CD14-positive monocyte (primary cell): ENCODE results near the gene ARHGDIB. TPM values are rescaled to one million over a fixed set of nuclear protein-coding genes. Genes with fewer than 3 reads are reported as not detected.

Experiments used
- DNase-seq, 3 donors: peaks; one replicate each; pipeline ENCODE4 v3.0.0-alpha.2; 2011 to 2022
- H2AFZ ChIP-seq: 2 replicates; pipeline ENCODE4 v1.6.0; 2012; ENCODE audit warnings: mild to moderate bottlenecking, low read depth, low read length, inconsistent platforms; ENCODE audit not compliant: insufficient read depth, poor library complexity, severe bottlenecking
- H3K27ac ChIP-seq, 2 donors: 1 replicate in 1 of 2; 2 replicates in 1 of 2; pipeline ENCODE4 v1.5.1; 2012 to 2013; ENCODE audit warnings: low read length in 2 of 2, control low read depth in 1 of 2, inconsistent platforms in 1 of 2, low read depth in 1 of 2, mild to moderate bottlenecking in 1 of 2
- H3K27me3 ChIP-seq, 2 donors: one replicate each; pipeline versions ENCODE4 v1.6.0 to v1.6.1; 2011 to 2013; ENCODE audit warnings: low read length in 2 of 2; ENCODE audit not compliant: control insufficient read depth in 2 of 2, insufficient read depth in 2 of 2
- H3K36me3 ChIP-seq, 2 donors: replicated peaks in 1 of 2; 1 replicate in 1 of 2; 2 replicates in 1 of 2; pipeline versions ENCODE4 v1.5.1 to v1.6.1; 2012 to 2013; ENCODE audit warnings: low read length in 2 of 2, control low read depth in 1 of 2, inconsistent platforms in 1 of 2, mild to moderate bottlenecking in 1 of 2; ENCODE audit not compliant: insufficient read depth in 2 of 2, control insufficient read depth in 1 of 2
- H3K4me1 ChIP-seq, 2 donors: 1 replicate in 1 of 2; 2 replicates in 1 of 2; pipeline versions ENCODE4 v1.5.1 to v1.6.1; 2012 to 2013; ENCODE audit warnings: low read length in 2 of 2, control low read depth in 1 of 2, inconsistent platforms in 1 of 2, mild to moderate bottlenecking in 1 of 2, moderate library complexity in 1 of 2; ENCODE audit not compliant: insufficient read depth in 2 of 2, control insufficient read depth in 1 of 2
- H3K4me2 ChIP-seq: replicated peaks from 2 replicates; pipeline ENCODE3; 2012; ENCODE audit warnings: low read length, moderate library complexity, mild to moderate bottlenecking; ENCODE audit not compliant: poor library complexity, severe bottlenecking; ENCODE audit errors: extremely low read depth
- H3K4me3 ChIP-seq, 3 experiments: fragments of 200-600 bp in 1 of 3; sonication (generic) in 1 of 3; replicated peaks in 1 of 3; 1 replicate in 2 of 3; 2 replicates in 1 of 3; pipeline ENCODE4 v1.5.1; 2011 to 2013; ENCODE audit warnings: low read length in 3 of 3, mild to moderate bottlenecking in 3 of 3, control low read depth in 2 of 3, low read depth in 2 of 3, inconsistent platforms in 1 of 3, moderate library complexity in 1 of 3
- H3K79me2 ChIP-seq: 2 replicates; pipeline ENCODE4 v1.6.0; 2012; ENCODE audit warnings: mild to moderate bottlenecking, control low read depth, inconsistent platforms, low read length, moderate library complexity; ENCODE audit not compliant: insufficient read depth
- H3K9ac ChIP-seq: 2 replicates; pipeline ENCODE4 v1.6.0; 2017; ENCODE audit warnings: low read length, mild to moderate bottlenecking; ENCODE audit not compliant: insufficient read depth, poor library complexity, severe bottlenecking
- H3K9me3 ChIP-seq, 2 donors: replicated peaks in 1 of 2; 1 replicate in 1 of 2; 2 replicates in 1 of 2; pipeline versions ENCODE4 v1.5.1 to v1.6.1; 2012 to 2013; ENCODE audit warnings: low read length in 2 of 2, control low read depth in 1 of 2; ENCODE audit not compliant: control insufficient read depth in 1 of 2, insufficient read depth in 1 of 2
- H4K20me1 ChIP-seq: 2 replicates; pipeline ENCODE4 v1.6.0; 2012; ENCODE audit warnings: mild to moderate bottlenecking, low read length, control low read depth, moderate library complexity; ENCODE audit not compliant: insufficient read depth
- H3K27ac Mint-ChIP-seq, 7 donors: one replicate each; pipeline ENCODE4 v1.8.0; 2020; ENCODE audit warnings: mild to moderate bottlenecking in 7 of 7, mixed read lengths in 7 of 7, moderate library complexity in 6 of 7, inconsistent platforms in 2 of 7
- H3K27me3 Mint-ChIP-seq, 3 donors: one replicate each; pipeline ENCODE4 v1.8.0; 2021 to 2022; ENCODE audit warnings: low read depth in 3 of 3, mild to moderate bottlenecking in 3 of 3, mixed read lengths in 3 of 3, moderate library complexity in 3 of 3, inconsistent platforms in 1 of 3
- H3K36me3 Mint-ChIP-seq, 2 donors: one replicate each; pipeline ENCODE4 v1.8.0; 2020; ENCODE audit warnings: mixed read lengths in 2 of 2, inconsistent platforms in 1 of 2, mild to moderate bottlenecking in 1 of 2
- H3K4me1 Mint-ChIP-seq: one replicate; pipeline ENCODE4 v1.8.0; 2020; ENCODE audit warnings: mild to moderate bottlenecking, mixed read lengths
- H3K4me3 Mint-ChIP-seq, 2 donors: one replicate each; pipeline ENCODE4 v1.8.0; 2020; ENCODE audit warnings: mild to moderate bottlenecking in 2 of 2, mixed read lengths in 2 of 2, moderate library complexity in 1 of 2
- H3K9me3 Mint-ChIP-seq, 7 donors: one replicate each; pipeline ENCODE4 v1.8.0; 2020 to 2022; ENCODE audit warnings: mixed read lengths in 7 of 7, mild to moderate bottlenecking in 6 of 7, moderate library complexity in 6 of 7, inconsistent platforms in 2 of 7
- WGBS: methylation state at CpG from one replicate; pipeline ENCODE4 v1.1.5; 2013; ENCODE audit warnings: missing lambda C conversion rate; ENCODE audit not compliant: insufficient coverage; 5-methylcytosine and 5-hydroxymethylcytosine counted together
- intact Hi-C, 2 donors: fragments of 100-400 bp; cut with micrococcal nuclease; formaldehyde crosslinking; loops; one replicate each; pipeline versions ENCODE4 v1.15.0 to v1.15.1; 2023
- polyA plus RNA-seq, 3 donors: library from polyadenylated mRNA; depleted of rRNA in 1 of 3; unstranded in 2 of 3; stranded (reverse) in 1 of 3; fragments of 300-500 nt in 2 of 3; fragments of >200 nt in 1 of 3; fragmentation: Illumina TruSeq in 2 of 3; gene quantifications; 1 replicate in 2 of 3; 2 replicates in 1 of 3; pipeline ENCODE4 v1.2.3, GENCODE V29; 2012 to 2021
- TF ChIP-seq, protein P1 (sequence below): fragments of 200-600 bp; IDR thresholded peaks from one replicate; pipeline ENCODE4 v1.8.0; 2022; ENCODE audit warnings: antibody characterized with exemption, mild to moderate bottlenecking

The ARHGDIB gene
- polyA plus RNA-seq, 3 donors: 1,199 to 2,228 (median 1,854) TPM

DNA sequence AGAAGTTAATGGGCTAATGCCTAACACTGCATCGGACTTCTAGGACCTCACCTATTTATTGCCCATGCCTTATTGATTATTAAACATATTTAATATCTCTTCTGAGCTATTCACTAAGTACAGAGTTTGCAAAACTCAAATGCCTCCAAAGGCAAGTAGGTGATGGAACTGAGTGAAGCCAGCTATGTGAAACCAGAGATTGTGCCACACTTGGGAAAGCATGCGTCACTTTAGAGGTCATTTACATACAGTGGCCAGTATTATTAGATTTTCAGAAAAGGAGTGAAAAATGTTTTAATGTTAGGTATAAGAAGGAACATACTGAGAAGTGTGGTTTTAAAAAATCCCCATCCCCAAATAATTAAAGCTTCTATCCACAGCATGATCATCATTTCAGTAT, 39.2 kb upstream of the ARHGDIB start:
- no CpG with 5 or more reads among the region's 2 CpGs for WGBS
- Mint-ChIP-seq H3K27me3 (peaks cover 1 to 10% (median 8%) of the 10 kb centered on the region in 3 donors), H3K27ac (no peak overlapping the region), H3K9me3 (no peaks in the 10 kb centered on the region), H3K36me3 (no peaks in the 10 kb centered on the region), H3K4me3 (no peak overlapping the region), H3K4me1 (peaks cover 3% of the 10 kb centered on the region)
- Histone ChIP-seq H3K9ac (no peak overlapping the region), H3K27me3 (peaks cover 7 to 17% of the 10 kb centered on the region in 2 donors), H3K9me3 (no peaks in the 10 kb centered on the region), H4K20me1 (no peaks in the 10 kb centered on the region), H3K4me2 (no peak overlapping the region), H2AFZ (no peak overlapping the region), H3K27ac (no peak overlapping the region), H3K79me2 (no peaks in the 10 kb centered on the region), H3K36me3 (no peaks in the 10 kb centered on the region), H3K4me1 (peaks cover 1% of the 10 kb centered on the region in 2 donors), H3K4me3 (no peak overlapping the region)
- TF ChIP-seq, protein P1, sequence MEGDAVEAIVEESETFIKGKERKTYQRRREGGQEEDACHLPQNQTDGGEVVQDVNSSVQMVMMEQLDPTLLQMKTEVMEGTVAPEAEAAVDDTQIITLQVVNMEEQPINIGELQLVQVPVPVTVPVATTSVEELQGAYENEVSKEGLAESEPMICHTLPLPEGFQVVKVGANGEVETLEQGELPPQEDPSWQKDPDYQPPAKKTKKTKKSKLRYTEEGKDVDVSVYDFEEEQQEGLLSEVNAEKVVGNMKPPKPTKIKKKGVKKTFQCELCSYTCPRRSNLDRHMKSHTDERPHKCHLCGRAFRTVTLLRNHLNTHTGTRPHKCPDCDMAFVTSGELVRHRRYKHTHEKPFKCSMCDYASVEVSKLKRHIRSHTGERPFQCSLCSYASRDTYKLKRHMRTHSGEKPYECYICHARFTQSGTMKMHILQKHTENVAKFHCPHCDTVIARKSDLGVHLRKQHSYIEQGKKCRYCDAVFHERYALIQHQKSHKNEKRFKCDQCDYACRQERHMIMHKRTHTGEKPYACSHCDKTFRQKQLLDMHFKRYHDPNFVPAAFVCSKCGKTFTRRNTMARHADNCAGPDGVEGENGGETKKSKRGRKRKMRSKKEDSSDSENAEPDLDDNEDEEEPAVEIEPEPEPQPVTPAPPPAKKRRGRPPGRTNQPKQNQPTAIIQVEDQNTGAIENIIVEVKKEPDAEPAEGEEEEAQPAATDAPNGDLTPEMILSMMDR: no peak
- DNase-seq: no peak
- intact Hi-C loops: no loop called here

DNA sequence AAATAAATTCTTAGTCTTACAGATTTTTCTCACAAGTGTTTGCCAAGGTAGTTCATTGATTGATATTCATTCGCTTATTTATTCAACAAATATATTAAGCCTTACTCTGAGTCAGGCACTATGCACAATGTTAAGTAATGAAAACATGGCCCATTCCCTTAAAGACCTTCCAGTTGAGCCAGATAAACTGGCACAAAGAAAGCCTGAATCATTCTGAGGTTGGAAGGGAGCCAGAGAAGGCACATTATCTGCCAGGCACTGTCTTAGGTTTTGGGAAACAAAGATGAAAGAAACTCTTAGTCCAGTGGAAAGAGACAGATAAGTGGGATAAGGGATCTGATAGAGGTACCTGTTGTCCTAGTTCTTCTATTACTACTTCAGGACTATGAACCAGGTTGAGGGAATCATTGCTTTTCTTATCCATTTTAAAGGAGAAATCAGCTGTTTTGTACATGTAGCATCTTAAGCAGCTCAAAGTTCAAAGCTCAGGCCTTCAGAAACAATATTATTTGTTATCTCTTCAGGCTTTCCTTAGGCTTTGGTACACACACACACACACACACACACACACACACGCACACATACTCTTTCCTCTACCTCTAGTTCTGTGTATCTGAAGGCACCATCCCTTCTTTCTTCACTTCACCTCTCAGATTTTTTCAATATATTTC, 38.4 kb upstream of the ARHGDIB start:
- Histone ChIP-seq H3K79me2 (no peaks in the 10 kb centered on the region), H3K9ac (no peak overlapping the region), H3K36me3 (no peaks in the 10 kb centered on the region), H4K20me1 (no peaks in the 10 kb centered on the region), H2AFZ (no peak overlapping the region), H3K4me2 (no peak overlapping the region), H3K4me3 (no peak overlapping the region), H3K27ac (no peak overlapping the region), H3K9me3 (no peaks in the 10 kb centered on the region), H3K4me1 (peaks cover 3 to 4% of the 10 kb centered on the region in 2 donors), H3K27me3 (peaks cover 7 to 13% of the 10 kb centered on the region in 2 donors)
- no peak overlapping the region for H3K27ac Mint-ChIP-seq
- no peaks in the 10 kb centered on the region for H3K9me3 Mint-ChIP-seq
- peaks cover 7% of the 10 kb centered on the region for H3K4me1 Mint-ChIP-seq
- peaks cover 1 to 10% (median 8%) of the 10 kb centered on the region in 3 donors for H3K27me3 Mint-ChIP-seq
- intact Hi-C loops: loop anchor here (5.0 kb wide), 2 partner anchors 38 to 153 kb away; partner anchors contain the start of gene ARHGDIB (in 1 of the 2)
- no peaks in the 10 kb centered on the region for H3K36me3 Mint-ChIP-seq
- no peak overlapping the region for H3K4me3 Mint-ChIP-seq
- 50% methylated on average over 1 of the region's 2 CpGs for WGBS
- TF ChIP-seq, protein P1: no peak
- no peak for DNase-seq
